NCI-H2029 (cell line): ENCODE measurements around the gene SLC27A4.
"Not testable (repeated sequence)": the region's sequence is repeated elsewhere in the genome, so short reads cannot be mapped to it uniquely, and the experiment has no call there.

ENCODE experiments used
- DNase-seq: peaks from one replicate; lab custom pipeline; 2025; lab: John Stamatoyannopoulos, UW

Gene SLC27A4

GRCh38 chr9:128324401-128324800, 15.9 kb upstream of the SLC27A4 start:
- DNase-seq: no peak

GRCh38 chr9:128325629-128326028, 14.7 kb upstream of the SLC27A4 start:
- no peak for DNase-seq

GRCh38 chr9:128333451-128333869, 6.9 kb upstream of the SLC27A4 start:
- no peak for DNase-seq

GRCh38 chr9:128335161-128335560, 5.2 kb upstream of the SLC27A4 start:
- DNase-seq: no peak

GRCh38 chr9:128335914-128336313, 4.4 kb upstream of the SLC27A4 start:
- DNase-seq: no peak

GRCh38 chr9:128337936-128338335, 2.4 kb upstream of the SLC27A4 start:
- no peak for DNase-seq

- not testable (repeated sequence) for DNase-seq
These were observed 1.3 kb upstream of the SLC27A4 start for GRCh38 chr9:128338852-128339614.

GRCh38 chr9:128340691-128341434, 536 bp downstream of the SLC27A4 start:
- no peak for DNase-seq

GRCh38 chr9:128341435-128341849, 1.1 kb downstream of the SLC27A4 start:
- DNase-seq: peak; percentile 62

GRCh38 chr9:128342971-128343680, 2.8 kb downstream of the SLC27A4 start:
- no peak for DNase-seq

GRCh38 chr9:128343855-128344254, 3.5 kb downstream of the SLC27A4 start:
- no peak for DNase-seq

- DNase-seq: no peak
These were observed 4.7 kb downstream of the SLC27A4 start for GRCh38 chr9:128344931-128345605.

GRCh38 chr9:128349125-128349524, 8.8 kb downstream of the SLC27A4 start:
- no peak for DNase-seq

- DNase-seq: no peak
These were observed 9.4 kb downstream of the SLC27A4 start for GRCh38 chr9:128349772-128350171.

GRCh38 chr9:128355451-128355850, 15.1 kb downstream of the SLC27A4 start:
- no peak for DNase-seq

- DNase-seq: no peak
These were observed 17.8 kb downstream of the SLC27A4 start for GRCh38 chr9:128358090-128358489.

GRCh38 chr9:128358861-128359260, 18.5 kb downstream of the SLC27A4 start:
- DNase-seq: no peak

GRCh38 chr9:128360826-128361225, 20.5 kb downstream of the SLC27A4 start:
- no peak for DNase-seq

GRCh38 chr9:128361296-128361985, 21.1 kb downstream of the SLC27A4 start:
- DNase-seq: peak; percentile 28

GRCh38 chr9:128361986-128362646, 21.8 kb downstream of the SLC27A4 start:
- DNase-seq: peak; percentile 77

GRCh38 chr9:128362774-128363173, 22.4 kb downstream of the SLC27A4 start:
- DNase-seq: no peak
